ENCODE measurements around the gene ASB6. TPM values are rescaled to one million over a fixed set of nuclear protein-coding genes. Genes with fewer than 3 reads are reported as not detected.

ASB6 gene
- total and polyA plus RNA-seq, 8 donors = 7.5 to 35.6 (median 14.8) TPM

- WGBS, 5 donors = 76 to 86% (median 79%) methylated on average over 21 to 23 of the region's 23 CpGs
- H3K27me3 ChIP-seq = no peaks in the 10 kb centered on the region
- no peaks in the 10 kb centered on the region for H3K4me1 ChIP-seq
- DNase-seq = peak in 1 of 2 donors; percentile 76
- TF ChIP-seq POLR2A (IDR thresholded peaks at IDR 0.05) (no peak), POLR2AphosphoS5 (IDR thresholded peaks at IDR 0.05) (no peak), EP300 (IDR thresholded peaks at IDR 0.05) (no peak), CTCF (IDR thresholded peaks at IDR 0.05) (no peak)
- H3K27ac ChIP-seq = peak overlapping the region in 2 of 5 donors; percentile 2 to 16
- no peaks in the 10 kb centered on the region for H3K9me3 ChIP-seq
- intact Hi-C loops (cut with DNase I; ENCODE audit: low total_unique reads) = no loop called here
- H3K4me3 ChIP-seq = no peak overlapping the region
- H3K36me3 ChIP-seq = no peaks in the 10 kb centered on the region
Measured at GRCh38 chr9:129587487-129588262, 54.3 kb downstream of the ASB6 start.

DNA sequence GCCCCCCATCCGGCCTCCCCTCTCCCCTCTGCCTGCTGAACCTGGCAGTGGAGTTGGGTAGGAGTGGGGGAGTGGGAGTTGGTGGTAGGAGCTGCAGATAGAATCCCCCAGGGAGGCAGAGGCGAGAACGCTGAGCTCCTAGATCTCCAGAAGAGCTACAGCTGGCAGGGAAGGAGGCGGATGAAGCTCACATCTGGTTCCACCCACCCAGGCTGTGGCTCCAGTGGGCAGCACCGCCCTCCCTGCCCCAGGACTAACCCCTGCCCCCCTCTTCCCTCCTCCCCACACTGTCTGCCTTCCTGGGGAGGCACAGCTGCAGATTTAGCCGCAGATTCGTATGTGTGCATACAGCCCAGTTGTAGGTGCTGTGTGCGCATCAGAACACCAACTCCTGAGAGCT, 55.3 kb downstream of the ASB6 start:
- intact Hi-C loops (cut with DNase I; ENCODE audit: low total_unique reads) = no loop called here
- DNase-seq = peak in 1 of 2 donors; percentile 71
- H3K27me3 ChIP-seq = no peaks in the 10 kb centered on the region

DNA sequence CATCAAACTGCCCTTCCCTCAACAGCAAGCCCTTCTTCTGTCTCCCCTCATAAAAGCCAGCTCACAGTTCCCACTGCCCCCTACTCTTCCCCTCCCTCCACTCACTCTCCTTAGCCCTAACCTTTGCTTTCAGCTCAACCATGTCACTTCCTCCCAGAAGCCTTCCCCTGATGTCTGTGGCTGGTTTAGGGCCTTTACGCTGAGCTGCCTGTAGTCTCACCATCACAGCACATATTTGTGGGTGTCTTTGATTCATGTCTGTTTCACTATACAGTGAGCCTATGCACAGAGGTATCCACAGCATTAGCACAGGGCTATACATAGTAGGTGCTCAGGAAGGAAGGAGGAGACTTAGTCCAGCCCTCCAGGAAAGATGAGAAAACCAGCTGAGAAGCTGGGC, 55.7 kb downstream of the ASB6 start:
- TF ChIP-seq POLR2A (IDR thresholded peaks at IDR 0.05) (no peak), CTCF (IDR thresholded peaks at IDR 0.05) (no peak)
- no peak overlapping the region for H3K27ac ChIP-seq
- no peaks in the 10 kb centered on the region for H3K36me3 ChIP-seq
- no peaks in the 10 kb centered on the region for H3K4me1 ChIP-seq
- no peak overlapping the region for H3K4me3 ChIP-seq
- WGBS, 5 donors = 88 to 100% (median 93%) methylated on average over 1 of the region's 1 CpG
- no peaks in the 10 kb centered on the region for H3K27me3 ChIP-seq
- DNase-seq = no peak
- no peaks in the 10 kb centered on the region for H3K9me3 ChIP-seq
- intact Hi-C loops (cut with DNase I; ENCODE audit: low total_unique reads) = no loop called here

More for the DNA sequence above, 55.3 kb downstream of the ASB6 start:
- H3K9me3 ChIP-seq = no peaks in the 10 kb centered on the region
- no peaks in the 10 kb centered on the region for H3K36me3 ChIP-seq
- peak overlapping the region in 1 of 5 donors; percentile 2 for H3K27ac ChIP-seq
- H3K4me1 ChIP-seq = no peaks in the 10 kb centered on the region
- TF ChIP-seq POLR2AphosphoS5 (IDR thresholded peaks at IDR 0.05) = no peak
- TF ChIP-seq POLR2A (IDR thresholded peaks at IDR 0.05) = no peak
- TF ChIP-seq EP300 (IDR thresholded peaks at IDR 0.05) = no peak
- TF ChIP-seq CTCF (IDR thresholded peaks at IDR 0.05) = no peak
- no peak overlapping the region for H3K4me3 ChIP-seq
- WGBS, 5 donors = 73 to 79% (median 76%) methylated on average over 8 of the region's 8 CpGs

DNA sequence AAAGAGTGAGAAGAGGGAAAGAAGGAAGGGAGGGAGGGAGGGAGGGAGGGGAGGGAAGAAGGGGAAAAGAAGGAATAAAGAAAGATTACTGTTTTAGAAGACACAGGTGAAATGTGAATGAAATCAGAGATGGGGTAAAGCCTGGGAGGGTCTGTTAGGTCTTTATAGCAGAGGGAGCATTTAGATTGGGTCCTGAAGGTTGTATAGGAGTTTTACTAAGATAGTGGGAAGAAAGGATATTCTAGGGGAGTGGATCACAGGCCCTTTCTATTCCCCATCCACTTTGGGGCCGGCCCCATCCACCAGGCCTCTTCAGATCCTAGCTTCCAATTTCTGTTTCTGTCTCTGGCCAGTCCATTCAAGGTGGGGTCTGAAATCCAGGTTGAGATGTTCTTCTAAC, 56.6 kb downstream of the ASB6 start:
- H3K4me1 ChIP-seq = no peaks in the 10 kb centered on the region
- WGBS, 5 donors = 88 to 100% (median 100%) methylated on average over 1 of the region's 1 CpG
- no peak for DNase-seq
- no peaks in the 10 kb centered on the region for H3K9me3 ChIP-seq
- H3K27me3 ChIP-seq = no peaks in the 10 kb centered on the region
- no peak for TF ChIP-seq CTCF (IDR thresholded peaks at IDR 0.05)
- TF ChIP-seq POLR2A (IDR thresholded peaks at IDR 0.05) = no peak
- TF ChIP-seq POLR2AphosphoS5 (IDR thresholded peaks at IDR 0.05) = no peak
- TF ChIP-seq EP300 (IDR thresholded peaks at IDR 0.05) = no peak
- no peaks in the 10 kb centered on the region for H3K36me3 ChIP-seq
- no peak overlapping the region for H3K27ac ChIP-seq
- H3K4me3 ChIP-seq = no peak overlapping the region
- intact Hi-C loops (cut with DNase I; ENCODE audit: low total_unique reads) = no loop called here

Other genes with a start within 250 kb of the ASB6 start
- gene C9orf50, start 21.1 kb downstream of the ASB6 start, total RNA-seq = not detected
- gene C9orf50, start 21.1 kb downstream of the ASB6 start, polyA plus RNA-seq = under 1 TPM in 1 of 3 donors, not detected in 2; 0.13 TPM
- gene NTMT1, start 16.0 kb downstream of the ASB6 start, total RNA-seq = 10 to 100 TPM in 4 of 5 donors, 1 to 10 TPM in 1; 1.7 to 29.8 (median 16.1) TPM
- 10 to 100 TPM; 40.2 to 68.4 (median 45.8) TPM for gene NTMT1, start 16.0 kb downstream of the ASB6 start, polyA plus RNA-seq
- 1 to 10 TPM in 2 of 5 donors, under 1 TPM in 1, not detected in 2; 0.87 to 2.6 (median 1.7) TPM for gene PRRX2, start 23.5 kb upstream of the ASB6 start, total RNA-seq
- 1 to 10 TPM; 3.3 to 8.4 (median 6.7) TPM for gene PRRX2, start 23.5 kb upstream of the ASB6 start, polyA plus RNA-seq
- 1 to 10 TPM in 3 of 5 donors, under 1 TPM in 1, not detected in 1; 0.58 to 3.6 (median 2.6) TPM for gene PTGES, start 110.9 kb upstream of the ASB6 start, total RNA-seq
- 10 to 100 TPM in 1 of 3 donors, 1 to 10 TPM in 2; 3.7 to 15.3 (median 9.9) TPM for gene PTGES, start 110.9 kb upstream of the ASB6 start, polyA plus RNA-seq
- 100 to 1,000 TPM in 1 of 5 donors, 10 to 100 TPM in 3, 1 to 10 TPM in 1; 6.7 to 151 (median 30.7) TPM for gene TOR1B, start 161.0 kb upstream of the ASB6 start, total RNA-seq
- gene TOR1B, start 161.0 kb upstream of the ASB6 start, polyA plus RNA-seq = 10 to 100 TPM in 2 of 3 donors, 1 to 10 TPM in 1; 4.7 to 13.0 (median 11.1) TPM
- 10 to 100 TPM in 4 of 5 donors, 1 to 10 TPM in 1; 6.4 to 77.6 (median 28.1) TPM for gene TOR1A, start 182.0 kb upstream of the ASB6 start, total RNA-seq
- gene TOR1A, start 182.0 kb upstream of the ASB6 start, polyA plus RNA-seq = 10 to 100 TPM; 13.9 to 18.3 (median 16.6) TPM
- gene C9orf78, start 193.1 kb upstream of the ASB6 start, total RNA-seq = 10 to 100 TPM; 18.7 to 62.0 (median 31.7) TPM
- gene C9orf78, start 193.1 kb upstream of the ASB6 start, polyA plus RNA-seq = 10 to 100 TPM; 54.5 to 67.5 (median 55.3) TPM
- gene USP20, start 193.3 kb upstream of the ASB6 start, total RNA-seq = 10 to 100 TPM in 3 of 5 donors, 1 to 10 TPM in 2; 7.3 to 52.1 (median 16.9) TPM
- gene USP20, start 193.3 kb upstream of the ASB6 start, polyA plus RNA-seq = 10 to 100 TPM; 15.9 to 32.4 (median 17.3) TPM

Measured in stomach (tissue), 9 donors.